Neural crest cell (in vitro differentiated cells): Measurements from ENCODE around the gene CD5L. TPM values are rescaled to one million over a fixed set of nuclear protein-coding genes. Genes with fewer than 3 reads are reported as not detected.

Experiments
- DNase-seq: peaks from one replicate; pipeline ENCODE4 v3.0.0; 2021; ENCODE audit warnings: low read depth, mixed read lengths, low spot score
- H3K27ac Mint-ChIP-seq: one replicate; pipeline ENCODE4 v1.8.0; 2021; ENCODE audit warnings: mild to moderate bottlenecking, mixed read lengths; ENCODE audit not compliant: unreplicated experiment
- H3K27me3 Mint-ChIP-seq: 2 replicates; pipeline ENCODE4 v1.8.0; 2021; ENCODE audit warnings: low read depth, mild to moderate bottlenecking, mixed read lengths
- H3K36me3 Mint-ChIP-seq: 2 replicates; pipeline ENCODE4 v1.8.0; 2021; ENCODE audit warnings: low read depth, mild to moderate bottlenecking, mixed read lengths
- H3K4me1 Mint-ChIP-seq: 2 replicates; pipeline ENCODE4 v1.8.0; 2021; ENCODE audit warnings: mixed read lengths
- H3K4me3 Mint-ChIP-seq: one replicate; pipeline ENCODE4 v1.8.0; 2021; ENCODE audit warnings: mild to moderate bottlenecking, mixed read lengths
- H3K9me3 Mint-ChIP-seq: 2 replicates; pipeline ENCODE4 v1.8.0; 2021; ENCODE audit warnings: mixed read lengths
- total RNA-seq: library from RNA; stranded (reverse); gene quantifications from 2 replicates; pipeline ENCODE4 v1.2.1, GENCODE V29; 2021
- TF ChIP-seq, protein P1 (sequence below): fragments of 200-600 bp; sonication (generic); conservative IDR thresholded peaks from 2 replicates; pipeline ENCODE4 v1.5.0; 2021; ENCODE audit warnings: antibody characterized with exemption, mild to moderate bottlenecking

Gene CD5L
- total RNA-seq, 1 donor from 2014 or later: not detected

DNA sequence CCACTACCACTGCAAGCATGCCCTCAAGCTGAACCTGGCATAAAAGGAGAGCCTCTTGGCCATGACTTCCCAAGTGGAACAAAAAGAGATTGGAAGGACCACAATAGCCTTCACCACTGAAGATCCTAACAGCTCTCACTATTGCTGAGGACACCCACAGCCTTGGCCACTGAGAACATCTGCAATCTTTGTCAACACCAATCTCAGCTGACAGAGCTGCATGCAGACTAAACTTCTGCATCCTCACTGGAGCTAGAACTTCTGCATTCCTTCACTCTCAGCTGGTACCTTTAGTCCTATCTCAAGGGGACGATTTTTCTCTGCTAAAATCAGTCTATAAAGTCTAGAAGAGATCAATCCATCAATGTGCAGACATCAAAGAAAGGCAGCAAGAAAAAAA lies 56.4 kb downstream of the CD5L start:
- no peaks in the 10 kb centered on the region for H3K36me3 Mint-ChIP-seq
- TF ChIP-seq, protein P1, sequence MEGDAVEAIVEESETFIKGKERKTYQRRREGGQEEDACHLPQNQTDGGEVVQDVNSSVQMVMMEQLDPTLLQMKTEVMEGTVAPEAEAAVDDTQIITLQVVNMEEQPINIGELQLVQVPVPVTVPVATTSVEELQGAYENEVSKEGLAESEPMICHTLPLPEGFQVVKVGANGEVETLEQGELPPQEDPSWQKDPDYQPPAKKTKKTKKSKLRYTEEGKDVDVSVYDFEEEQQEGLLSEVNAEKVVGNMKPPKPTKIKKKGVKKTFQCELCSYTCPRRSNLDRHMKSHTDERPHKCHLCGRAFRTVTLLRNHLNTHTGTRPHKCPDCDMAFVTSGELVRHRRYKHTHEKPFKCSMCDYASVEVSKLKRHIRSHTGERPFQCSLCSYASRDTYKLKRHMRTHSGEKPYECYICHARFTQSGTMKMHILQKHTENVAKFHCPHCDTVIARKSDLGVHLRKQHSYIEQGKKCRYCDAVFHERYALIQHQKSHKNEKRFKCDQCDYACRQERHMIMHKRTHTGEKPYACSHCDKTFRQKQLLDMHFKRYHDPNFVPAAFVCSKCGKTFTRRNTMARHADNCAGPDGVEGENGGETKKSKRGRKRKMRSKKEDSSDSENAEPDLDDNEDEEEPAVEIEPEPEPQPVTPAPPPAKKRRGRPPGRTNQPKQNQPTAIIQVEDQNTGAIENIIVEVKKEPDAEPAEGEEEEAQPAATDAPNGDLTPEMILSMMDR: no peak
- no peak overlapping the region for H3K27ac Mint-ChIP-seq
- peaks cover 16% of the 10 kb centered on the region for H3K27me3 Mint-ChIP-seq
- no peak overlapping the region for H3K4me3 Mint-ChIP-seq
- no peak for DNase-seq
- no peaks in the 10 kb centered on the region for H3K4me1 Mint-ChIP-seq
- peaks cover 5% of the 10 kb centered on the region for H3K9me3 Mint-ChIP-seq

DNA sequence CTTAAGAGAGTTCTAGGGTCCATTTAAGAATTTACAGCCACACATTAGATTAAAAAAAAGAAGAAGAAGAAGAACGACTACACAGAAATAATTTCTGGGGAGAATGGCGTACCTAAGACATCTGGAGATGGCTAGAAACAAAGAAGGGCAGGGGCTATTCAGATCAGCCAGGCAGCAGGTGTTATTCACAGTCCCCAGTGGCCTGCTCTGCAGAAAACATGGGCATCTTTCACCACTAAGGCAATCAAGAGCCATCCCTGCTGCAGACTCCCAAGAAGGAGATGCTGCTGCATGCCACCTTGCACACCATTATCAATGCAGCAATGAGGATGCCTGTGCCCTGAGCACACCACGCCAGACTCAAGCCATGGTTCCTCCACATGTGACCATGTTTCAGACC lies 56.8 kb downstream of the CD5L start:
- Mint-ChIP-seq H3K27me3 (peaks cover 16% of the 10 kb centered on the region), H3K9me3 (peaks cover 5% of the 10 kb centered on the region), H3K27ac (no peak overlapping the region), H3K36me3 (no peaks in the 10 kb centered on the region), H3K4me1 (peaks cover under 1% of the 10 kb centered on the region), H3K4me3 (no peak overlapping the region)
- DNase-seq: no peak
- TF ChIP-seq, protein P1: no peak

DNA sequence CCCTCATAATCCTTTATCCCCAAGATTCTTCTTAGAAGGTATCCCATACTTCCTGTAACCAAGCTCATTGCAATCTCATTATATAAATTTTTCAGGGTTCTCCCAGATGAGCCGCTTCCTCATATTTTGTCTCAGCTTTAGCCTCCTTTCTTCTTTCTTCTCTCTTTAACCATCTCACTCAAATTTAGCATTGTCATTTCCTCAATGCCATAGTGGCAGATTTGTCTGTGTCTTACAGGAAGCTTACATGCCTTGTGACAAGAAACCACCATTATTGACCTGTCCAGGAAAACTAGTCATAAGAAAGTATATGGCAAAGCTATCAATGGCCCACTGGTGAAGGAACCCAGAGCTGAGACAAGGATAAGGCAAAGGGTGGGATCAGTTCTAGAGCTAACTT lies 58.7 kb downstream of the CD5L start:
- no peak overlapping the region for H3K27ac Mint-ChIP-seq
- H3K36me3 Mint-ChIP-seq: no peaks in the 10 kb centered on the region
- peaks cover 10% of the 10 kb centered on the region for H3K27me3 Mint-ChIP-seq
- H3K4me1 Mint-ChIP-seq: peaks cover 6% of the 10 kb centered on the region
- H3K4me3 Mint-ChIP-seq: no peak overlapping the region
- TF ChIP-seq, protein P1: no peak
- peaks cover 1% of the 10 kb centered on the region for H3K9me3 Mint-ChIP-seq
- no peak for DNase-seq

DNA sequence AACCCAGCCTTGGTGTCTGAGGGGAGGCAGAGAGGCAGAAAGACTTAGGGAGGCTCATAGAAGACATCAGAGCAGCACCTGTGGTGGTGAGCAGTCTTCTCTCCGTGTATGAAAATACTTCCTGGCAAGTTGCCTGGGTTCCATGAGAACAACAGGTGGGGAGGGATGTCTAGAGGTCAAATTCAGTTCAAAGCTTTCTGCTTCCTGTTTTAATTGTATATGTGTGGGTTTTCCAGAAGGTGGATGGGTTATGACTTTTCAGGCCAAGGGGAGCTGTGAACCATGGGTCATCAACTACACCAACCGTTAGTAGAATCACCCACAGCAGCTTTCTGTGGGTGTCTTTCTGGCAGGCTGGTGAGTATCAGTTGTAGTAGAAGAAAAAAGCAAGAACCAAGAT lies 60.6 kb downstream of the CD5L start:
- peaks cover 15% of the 10 kb centered on the region for H3K27me3 Mint-ChIP-seq
- no peak for DNase-seq
- H3K9me3 Mint-ChIP-seq: no peaks in the 10 kb centered on the region
- peaks cover 6% of the 10 kb centered on the region for H3K4me1 Mint-ChIP-seq
- no peaks in the 10 kb centered on the region for H3K36me3 Mint-ChIP-seq
- H3K4me3 Mint-ChIP-seq: no peak overlapping the region
- TF ChIP-seq, protein P1: no peak
- no peak overlapping the region for H3K27ac Mint-ChIP-seq

Other genes starting within 250 kb of the CD5L start
- gene FCRL4, start 243.7 kb downstream of the CD5L start, total RNA-seq: not detected in 2 replicates
- gene FCRL3, start 141.0 kb downstream of the CD5L start, total RNA-seq: not detected in 2 replicates
- gene FCRL2, start 64.7 kb downstream of the CD5L start, total RNA-seq: not detected in 2 replicates
- gene FCRL1, start 21.7 kb downstream of the CD5L start, total RNA-seq: not detected in 2 replicates
- gene KIRREL1, start 151.8 kb upstream of the CD5L start, total RNA-seq: 64.9 and 68.0 TPM in 2 replicates